NCI-H82 treated with DMSO at 0.1 percent for 48 hours (cell line): ENCODE data around the gene EDAR.

Source experiments
- DNase-seq: peaks from one replicate; lab custom pipeline; 2025; ENCODE audit not compliant: unreplicated experiment; lab: John Stamatoyannopoulos, UW

The EDAR gene

GRCh38 chr2:108870069-108870644, 118.9 kb downstream of the EDAR start:
- no peak for DNase-seq

GRCh38 chr2:108869542-108869941, 119.5 kb downstream of the EDAR start:
- no peak for DNase-seq

DNA sequence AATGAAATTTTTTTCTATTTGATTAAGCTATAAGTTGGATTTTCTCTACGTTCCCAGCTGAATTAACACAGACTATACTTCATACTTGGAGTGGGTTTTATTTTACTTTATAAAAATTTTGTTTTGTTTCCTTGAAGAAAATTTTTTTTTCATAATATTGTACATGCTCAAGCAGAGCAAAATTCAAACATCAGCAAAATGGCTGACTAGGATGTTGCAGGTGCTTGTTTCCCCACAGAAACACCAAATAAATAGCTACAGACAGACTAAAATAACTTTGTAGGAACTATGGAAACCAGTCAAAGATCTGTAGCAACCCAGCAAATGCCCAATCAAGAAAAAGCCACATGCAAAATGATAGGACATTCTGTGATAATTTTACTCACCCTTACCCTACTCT, 120.1 kb downstream of the EDAR start:
- no peak for DNase-seq

DNA sequence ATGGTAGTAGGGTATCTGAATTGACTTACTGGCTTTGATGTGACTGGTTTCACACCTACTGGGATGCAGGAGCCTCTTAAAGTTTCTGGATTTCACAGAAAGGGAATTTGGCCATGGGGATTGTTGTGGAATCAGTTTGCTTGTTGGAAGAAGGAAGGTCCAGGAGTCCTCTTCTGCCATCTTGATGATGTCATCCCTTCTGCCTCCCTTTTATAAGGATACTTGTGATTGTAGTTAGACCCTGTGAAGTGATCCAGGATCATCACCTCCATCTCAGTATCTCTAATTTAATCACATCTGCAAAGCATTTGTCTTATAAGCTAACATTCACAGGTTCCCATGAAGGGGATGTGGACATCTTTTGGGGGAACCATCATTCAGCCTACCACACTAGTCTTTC, 123.0 kb downstream of the EDAR start:
- no peak for DNase-seq

- DNase-seq = no peak
Observed at GRCh38 chr2:108858894-108859293, 130.1 kb downstream of the EDAR start.

GRCh38 chr2:108855194-108855593, 133.8 kb downstream of the EDAR start:
- DNase-seq = no peak

DNA sequence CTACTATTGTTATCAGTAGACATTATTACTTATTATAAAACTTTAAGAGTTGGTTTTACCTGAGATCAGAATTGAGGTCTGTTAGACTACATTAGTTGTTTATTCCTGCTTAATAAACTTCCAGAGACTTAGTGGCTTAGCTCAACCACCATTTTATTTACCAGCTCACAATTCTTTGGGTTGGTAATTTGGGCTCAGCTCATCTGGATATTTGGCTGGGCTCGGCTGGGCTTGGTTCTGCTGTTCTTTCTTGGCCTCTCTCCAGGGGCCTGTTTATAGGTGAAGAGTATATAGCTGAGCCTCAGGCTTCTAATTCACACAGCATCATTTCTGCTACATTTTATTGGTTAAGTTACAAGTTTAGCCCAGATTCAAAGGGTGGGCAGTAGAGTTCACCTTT, 134.5 kb downstream of the EDAR start:
- no peak for DNase-seq

GRCh38 chr2:108853421-108853820, 135.6 kb downstream of the EDAR start:
- DNase-seq = no peak

DNA sequence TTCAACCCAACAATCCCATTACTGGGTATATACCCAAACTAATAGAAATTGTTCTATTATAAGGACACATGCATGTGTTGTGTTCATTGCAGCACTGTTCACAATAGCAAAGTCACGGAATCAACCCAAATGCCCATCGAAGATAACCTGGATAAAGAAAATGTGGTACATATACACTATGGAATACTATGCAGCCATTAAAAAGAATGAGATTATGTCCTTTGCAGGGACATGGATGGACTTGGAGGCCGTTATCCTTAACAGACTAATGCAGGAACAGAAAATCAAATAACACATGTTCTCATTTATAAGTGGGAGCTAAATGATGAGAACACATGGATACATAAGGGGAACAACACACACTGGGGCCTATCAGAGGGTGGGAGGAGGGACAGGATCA, 136.6 kb downstream of the EDAR start:
- no peak for DNase-seq

DNA sequence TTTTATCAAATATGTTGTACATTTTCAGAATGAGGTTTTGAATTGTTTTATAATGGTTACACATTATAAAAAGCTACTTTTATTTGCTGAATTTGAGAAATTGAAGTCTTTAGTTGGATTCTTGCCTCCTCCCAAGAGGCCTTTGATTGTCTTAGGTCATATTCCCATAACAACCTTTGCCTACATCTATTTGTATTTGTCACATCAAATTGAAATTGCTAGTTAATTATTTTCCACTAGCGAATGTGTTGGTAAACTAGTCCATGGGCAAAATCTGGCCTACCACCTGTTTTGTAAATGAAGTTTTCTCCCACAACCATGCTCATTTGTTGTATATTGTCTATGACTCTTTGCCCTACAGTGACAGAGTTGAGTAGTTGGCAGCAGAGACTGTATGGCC, 142.0 kb downstream of the EDAR start:
- DNase-seq = no peak

GRCh38 chr2:108845923-108846322, 143.1 kb downstream of the EDAR start:
- DNase-seq = no peak
